Mesenchymal stem cell (in vitro differentiated cells and primary cell): ENCODE results near the gene PLIN3.

Experiments used
- DNase-seq: peaks from one replicate; pipeline ENCODE4 v3.0.0-alpha.2; 2013
- H2AFZ ChIP-seq: one replicate; pipeline ENCODE4 v1.6.1; 2013; ENCODE audit warnings: low read depth, mild to moderate bottlenecking, control low read depth, inconsistent platforms, low read length, moderate library complexity
- H2AK5ac ChIP-seq: 2 replicates; pipeline ENCODE4 v1.6.1; 2013; ENCODE audit warnings: low read length, moderate library complexity, mild to moderate bottlenecking, inconsistent platforms; ENCODE audit not compliant: severe bottlenecking
- H2BK120ac ChIP-seq: one replicate; pipeline ENCODE4 v1.6.1; 2013; ENCODE audit warnings: low read depth, mild to moderate bottlenecking, inconsistent platforms, low read length, moderate library complexity
- H2BK12ac ChIP-seq, 2 experiments: one replicate each; pipeline ENCODE4 v1.6.1; 2013; ENCODE audit warnings: inconsistent platforms in 2 of 2, low read length in 2 of 2, mild to moderate bottlenecking in 2 of 2, moderate library complexity in 2 of 2, control low read depth in 1 of 2
- H2BK15ac ChIP-seq: one replicate; pipeline ENCODE4 v1.6.1; 2013; ENCODE audit warnings: mild to moderate bottlenecking, low read depth, inconsistent platforms; ENCODE audit not compliant: poor library complexity, severe bottlenecking
- H2BK5ac ChIP-seq: 2 replicates; pipeline ENCODE4 v1.6.1; 2013; ENCODE audit warnings: low read depth, mild to moderate bottlenecking, low read length, control low read depth, inconsistent platforms; ENCODE audit not compliant: poor library complexity, severe bottlenecking
- H3K14ac ChIP-seq, 2 experiments: one replicate each; pipeline ENCODE4 v1.6.1; 2013; ENCODE audit warnings: inconsistent platforms in 2 of 2, low read length in 2 of 2, control low read depth in 1 of 2, mild to moderate bottlenecking in 1 of 2, moderate library complexity in 1 of 2
- H3K18ac ChIP-seq, 2 experiments: one replicate each; pipeline ENCODE4 v1.6.1; 2013; ENCODE audit warnings: inconsistent platforms in 2 of 2, low read length in 2 of 2, control low read depth in 1 of 2, low read depth in 1 of 2, mild to moderate bottlenecking in 1 of 2
- H3K23ac ChIP-seq, 2 experiments: one replicate each; pipeline ENCODE4 v1.6.1; 2013; ENCODE audit warnings: inconsistent platforms in 2 of 2, low read length in 2 of 2, mild to moderate bottlenecking in 2 of 2, moderate library complexity in 2 of 2, control low read depth in 1 of 2
- H3K27ac ChIP-seq: 2 replicates; pipeline ENCODE4 v1.5.1; 2013; ENCODE audit warnings: mild to moderate bottlenecking, moderate library complexity, low read length, control low read depth, inconsistent platforms; ENCODE audit not compliant: poor library complexity, severe bottlenecking
- H3K27me3 ChIP-seq, 2 experiments: 2 replicates each; pipeline versions ENCODE4 v1.6.1 to v1.7.0; 2013; ENCODE audit warnings: low read length in 2 of 2, mild to moderate bottlenecking in 2 of 2, moderate library complexity in 2 of 2, control low read depth in 1 of 2, inconsistent platforms in 1 of 2; ENCODE audit not compliant: control insufficient read depth in 1 of 2, insufficient read depth in 1 of 2
- H3K36me3 ChIP-seq, 2 experiments: 2 replicates each; pipeline versions ENCODE4 v1.6.1 to v1.7.0; 2013; ENCODE audit warnings: low read length in 2 of 2, control low read depth in 1 of 2, inconsistent platforms in 1 of 2, low read depth in 1 of 2, mild to moderate bottlenecking in 1 of 2; ENCODE audit not compliant: insufficient read depth in 2 of 2, control insufficient read depth in 1 of 2
- H3K4ac ChIP-seq, 2 experiments: one replicate each; pipeline ENCODE4 v1.6.1; 2013; ENCODE audit warnings: inconsistent platforms in 2 of 2, low read length in 2 of 2, mild to moderate bottlenecking in 2 of 2, moderate library complexity in 2 of 2, control low read depth in 1 of 2, low read depth in 1 of 2
- H3K4me1 ChIP-seq: 2 replicates; pipeline ENCODE4 v1.6.1; 2013; ENCODE audit warnings: low read depth, low read length, control low read depth; ENCODE audit not compliant: control insufficient read depth, insufficient read depth
- H3K4me2 ChIP-seq: 2 replicates; pipeline ENCODE4 v1.6.1; 2013; ENCODE audit warnings: low read length, mild to moderate bottlenecking, inconsistent platforms; ENCODE audit not compliant: poor library complexity, severe bottlenecking
- H3K4me3 ChIP-seq, 2 experiments: 2 replicates each; pipeline versions ENCODE4 v1.5.1 to v1.7.0; 2013; ENCODE audit warnings: low read length in 2 of 2, mild to moderate bottlenecking in 2 of 2, control low read depth in 1 of 2, low read depth in 1 of 2; ENCODE audit not compliant: insufficient read depth in 1 of 2
- H3K79me1 ChIP-seq: replicated peaks from 2 replicates; pipeline ENCODE4 v1.6.1; 2013; ENCODE audit warnings: mild to moderate bottlenecking, control low read depth, low read length, inconsistent platforms; ENCODE audit not compliant: poor library complexity, severe bottlenecking
- H3K9ac ChIP-seq: 2 replicates; pipeline ENCODE4 v1.7.0; 2013; ENCODE audit warnings: mild to moderate bottlenecking, low read length, moderate library complexity
- H3K9me3 ChIP-seq: 2 replicates; pipeline ENCODE4 v1.7.0; 2013; ENCODE audit warnings: mild to moderate bottlenecking, low read length; ENCODE audit not compliant: control insufficient read depth
- H4K8ac ChIP-seq: one replicate; pipeline ENCODE4 v1.6.1; 2013; ENCODE audit warnings: inconsistent platforms, mild to moderate bottlenecking, low read length, moderate library complexity
- H4K91ac ChIP-seq: one replicate; pipeline ENCODE4 v1.6.1; 2013; ENCODE audit warnings: mild to moderate bottlenecking, low read length, inconsistent platforms
- WGBS: methylation state at CpG from one replicate; pipeline ENCODE4 v1.1.7; 2013; ENCODE audit warnings: mixed read lengths; 5-methylcytosine and 5-hydroxymethylcytosine counted together

PLIN3 gene

DNA sequence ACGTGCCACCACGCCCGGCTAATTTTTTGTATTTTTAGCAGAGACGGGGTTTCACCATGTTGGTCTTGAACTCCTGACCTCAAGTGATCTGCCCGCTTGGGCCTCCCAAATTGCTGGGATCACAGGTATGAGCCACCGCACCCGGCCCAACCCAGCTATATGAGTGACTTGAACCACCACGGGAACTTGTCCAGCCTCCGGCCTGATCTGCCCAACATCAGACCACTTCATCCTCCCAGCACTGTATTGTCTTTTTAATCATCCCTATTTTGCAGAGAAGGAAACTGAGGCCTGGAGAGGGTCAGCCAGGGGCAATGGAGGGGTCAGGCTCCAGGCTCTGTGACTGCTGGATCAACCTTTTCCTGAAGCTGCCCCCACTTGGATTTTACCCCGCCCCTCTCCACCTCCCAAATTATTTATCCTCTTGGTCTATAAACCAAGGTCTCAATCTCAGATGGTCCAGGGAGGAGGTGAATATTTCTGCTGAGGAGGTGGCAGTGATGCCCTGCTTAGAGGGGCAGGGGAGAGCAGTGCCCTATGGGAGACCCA lies 893 bp upstream of the PLIN3 start:
- H3K4me3 ChIP-seq: peak overlapping the region in 1 of 2 experiments; percentile 100
- no peak overlapping the region for H4K91ac ChIP-seq
- H3K79me1 ChIP-seq: peaks cover 1% of the 10 kb centered on the region
- peak overlapping the region; percentile 80 to 97 for H2BK12ac ChIP-seq
- no peak overlapping the region for H2AFZ ChIP-seq
- H3K23ac ChIP-seq: no peak overlapping the region
- no peak for DNase-seq
- H3K9me3 ChIP-seq: no peaks in the 10 kb centered on the region
- peaks cover 23% of the 10 kb centered on the region for H3K4me1 ChIP-seq
- H3K27me3 ChIP-seq: no peaks in the 10 kb centered on the region
- H3K18ac ChIP-seq: peak overlapping the region in 1 of 2 experiments; percentile 98
- H3K36me3 ChIP-seq: peaks cover 10 to 12% of the 10 kb centered on the region in 2 experiments
- no peak overlapping the region for H4K8ac ChIP-seq
- WGBS: 84% methylated on average over 9 of the region's 10 CpGs
- H2BK120ac ChIP-seq: no peak overlapping the region
- H3K4me2 ChIP-seq: no peak overlapping the region
- no peak overlapping the region for H2BK15ac ChIP-seq
- peak overlapping the region; percentile 75 for H2AK5ac ChIP-seq
- no peak overlapping the region for H3K14ac ChIP-seq
- H2BK5ac ChIP-seq: no peak overlapping the region
- H3K4ac ChIP-seq: peak overlapping the region; percentile 43 to 52
- H3K27ac ChIP-seq: no peak overlapping the region
- peak overlapping the region; percentile 98 for H3K9ac ChIP-seq

DNA sequence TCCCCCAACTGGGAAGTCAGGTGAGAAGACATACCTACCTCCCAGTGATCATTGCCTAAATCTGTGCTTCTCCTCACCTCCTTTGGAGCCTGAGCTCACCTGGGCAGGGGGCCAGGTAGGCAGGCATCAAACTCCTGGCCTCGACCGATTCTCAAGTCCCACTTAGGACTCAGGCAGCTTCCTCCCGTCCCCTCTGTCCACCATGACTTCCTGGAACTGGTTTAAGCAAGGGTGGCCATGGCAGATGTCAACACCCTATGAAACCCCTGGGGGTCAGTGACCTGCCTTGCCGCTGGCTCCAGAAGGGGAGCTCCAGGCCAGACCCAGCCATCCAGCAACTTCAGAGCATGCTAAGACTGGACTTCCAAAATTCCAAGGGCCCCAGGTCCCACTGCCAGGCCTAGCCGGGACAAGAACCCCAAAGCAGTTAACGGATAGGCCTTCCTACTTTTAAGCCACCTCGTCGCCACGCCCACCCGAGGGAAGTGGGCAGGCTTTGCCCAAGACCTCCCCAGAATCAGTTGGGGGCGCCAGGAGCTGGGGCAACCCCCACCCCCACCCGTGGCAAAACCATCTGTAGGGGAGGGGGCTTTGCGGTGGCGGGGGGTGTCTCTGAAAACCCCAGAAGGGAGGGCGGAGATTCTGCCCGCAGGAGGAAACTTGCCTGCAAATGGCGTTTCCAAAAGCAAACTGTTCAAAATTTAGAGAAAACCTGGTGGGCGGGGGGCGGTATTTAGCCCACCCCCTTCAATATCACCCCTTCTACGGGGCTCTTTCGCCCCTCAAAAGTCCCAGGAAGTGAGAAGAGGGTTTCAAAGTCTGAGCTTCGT lies 657 bp downstream of the PLIN3 start:
- Histone ChIP-seq H3K9ac (peak overlapping the region; percentile 98), H3K27ac (peak overlapping the region; percentile 79), H2BK15ac (peak overlapping the region; percentile 82), H2BK5ac (peak overlapping the region; percentile 47), H3K4me3 (peak overlapping the region; percentile 86 to 100), H3K79me1 (peaks cover 3% of the 10 kb centered on the region), H2AFZ (no peak overlapping the region), H3K9me3 (no peaks in the 10 kb centered on the region), H3K27me3 (no peaks in the 10 kb centered on the region), H2BK12ac (peak overlapping the region; percentile 18 to 28), H3K18ac (peak overlapping the region; percentile 58 to 72), H3K36me3 (peaks cover 17 to 22% of the 10 kb centered on the region in 2 experiments), H3K4ac (peak overlapping the region; percentile 15 to 82), H4K8ac (peak overlapping the region; percentile 75), H3K14ac (peak overlapping the region; percentile 49 to 77), H3K4me2 (peak overlapping the region; percentile 30), H3K4me1 (peaks cover 24% of the 10 kb centered on the region), H2AK5ac (peak overlapping the region; percentile 49), H2BK120ac (peak overlapping the region; percentile 88), H4K91ac (no peak overlapping the region), H3K23ac (peak overlapping the region in 1 of 2 experiments; percentile 93)
- peak; percentile 66 for DNase-seq
- 23% methylated on average over 10 of the region's 22 CpGs for WGBS

DNA sequence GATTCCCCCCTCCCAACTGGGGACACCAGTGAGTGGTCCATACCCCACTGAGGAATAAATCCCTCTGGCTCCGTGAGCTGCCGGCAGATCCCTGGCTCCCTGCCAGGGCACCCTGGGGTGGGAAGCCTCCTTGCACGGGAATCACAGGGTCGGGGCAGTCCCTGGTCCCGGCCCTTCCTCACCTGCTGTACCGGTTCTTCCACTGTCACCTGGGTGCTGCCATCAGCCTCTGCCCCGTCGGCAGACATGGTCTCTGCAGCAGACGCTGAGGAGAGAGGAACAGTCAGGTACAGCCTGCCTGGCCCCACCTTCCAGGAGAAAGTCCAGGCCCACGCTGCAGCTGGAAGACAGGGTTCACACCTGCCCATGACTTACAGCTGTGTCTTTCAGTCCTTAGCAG lies 6.3 kb downstream of the PLIN3 start:
- no peak overlapping the region for H4K91ac ChIP-seq
- no peak overlapping the region for H3K27ac ChIP-seq

DNA sequence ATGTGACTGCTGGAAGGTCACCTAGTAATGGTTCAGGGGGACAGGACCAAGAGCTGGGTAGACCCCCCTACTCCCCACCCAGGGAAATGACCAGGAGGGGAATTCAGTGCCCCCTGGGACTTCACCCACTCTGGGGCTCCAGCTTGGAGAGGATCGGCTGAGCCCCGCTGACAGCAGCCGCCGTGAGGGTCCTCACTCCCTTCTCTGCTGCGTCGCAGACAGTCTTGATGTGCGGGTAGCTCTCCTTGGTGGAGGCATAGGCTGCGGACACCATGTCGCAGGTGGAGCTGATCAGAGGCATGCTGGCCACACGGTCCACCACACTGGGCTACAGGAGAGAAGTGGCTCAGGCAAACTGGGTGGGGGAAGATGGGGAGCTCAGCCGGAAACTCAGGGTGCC lies 7.8 kb downstream of the PLIN3 start:
- 97% methylated on average over 11 of the region's 11 CpGs for WGBS
- H3K36me3 ChIP-seq: peaks cover 74 to 80% of the 10 kb centered on the region in 2 experiments
- H2BK12ac ChIP-seq: no peak overlapping the region
- H3K27me3 ChIP-seq: no peaks in the 10 kb centered on the region
- H2AK5ac ChIP-seq: no peak overlapping the region
- DNase-seq: no peak
- H3K27ac ChIP-seq: no peak overlapping the region
- no peak overlapping the region for H3K4ac ChIP-seq
- peak overlapping the region; percentile 61 for H4K8ac ChIP-seq
- H2BK120ac ChIP-seq: no peak overlapping the region
- H3K4me2 ChIP-seq: no peak overlapping the region
- H2AFZ ChIP-seq: no peak overlapping the region
- no peaks in the 10 kb centered on the region for H3K9me3 ChIP-seq
- no peak overlapping the region for H3K4me3 ChIP-seq
- no peak overlapping the region for H3K23ac ChIP-seq
- H3K4me1 ChIP-seq: peaks cover 16% of the 10 kb centered on the region
- no peak overlapping the region for H3K18ac ChIP-seq
- no peak overlapping the region for H2BK5ac ChIP-seq
- H3K14ac ChIP-seq: no peak overlapping the region
- H3K9ac ChIP-seq: no peak overlapping the region
- H3K79me1 ChIP-seq: peaks cover 28% of the 10 kb centered on the region
- H4K91ac ChIP-seq: no peak overlapping the region
- no peak overlapping the region for H2BK15ac ChIP-seq

More for the DNA sequence above, 6.3 kb downstream of the PLIN3 start:
- Histone ChIP-seq H3K4me3 (no peak overlapping the region), H2BK15ac (no peak overlapping the region), H3K23ac (no peak overlapping the region), H3K4me1 (peaks cover 16% of the 10 kb centered on the region), H3K4me2 (no peak overlapping the region), H3K79me1 (peaks cover 25% of the 10 kb centered on the region), H3K9me3 (no peaks in the 10 kb centered on the region), H3K18ac (no peak overlapping the region), H4K8ac (no peak overlapping the region), H2BK5ac (no peak overlapping the region), H2BK120ac (no peak overlapping the region), H3K4ac (peak overlapping the region in 1 of 2 experiments; percentile 2), H2AK5ac (no peak overlapping the region), H2AFZ (no peak overlapping the region), H3K14ac (no peak overlapping the region), H3K9ac (peak overlapping the region; percentile 24), H2BK12ac (no peak overlapping the region), H3K36me3 (peaks cover 67% of the 10 kb centered on the region in 2 experiments), H3K27me3 (no peaks in the 10 kb centered on the region)
- DNase-seq: no peak
- 96% methylated on average over 10 of the region's 10 CpGs for WGBS
